Suppressor macrophage treated with lipopolysaccharide for 4 hours (primary cell): ENCODE results near the gene OCRL.
"Not testable (repeated sequence)": the region's sequence is repeated elsewhere in the genome, so short reads cannot be mapped to it uniquely, and the experiment has no call there.

Experiments used
- DNase-seq: peaks from one replicate; pipeline ENCODE4 v3.0.0-alpha.2; 2020

Gene OCRL

GRCh38 chrX:129540722-129541184 lies 694 bp downstream of the OCRL start:
- DNase-seq, result no peak

GRCh38 chrX:129544780-129545179 lies 4.7 kb downstream of the OCRL start:
- DNase-seq, result no peak

- DNase-seq, result no peak
These were observed 5.3 kb downstream of the OCRL start for GRCh38 chrX:129545408-129545807.

- no peak for DNase-seq
These were observed 9.1 kb downstream of the OCRL start for GRCh38 chrX:129549124-129549523.

GRCh38 chrX:129553619-129554288 lies 13.7 kb downstream of the OCRL start:
- DNase-seq, result peak; percentile 33

- DNase-seq, result not testable (repeated sequence)
These were observed 14.8 kb downstream of the OCRL start for GRCh38 chrX:129554816-129555215.

GRCh38 chrX:129556806-129557315 lies 16.8 kb downstream of the OCRL start:
- no peak for DNase-seq

- peak; percentile 34 for DNase-seq
These were observed 17.9 kb downstream of the OCRL start for GRCh38 chrX:129557844-129558480.

- no peak for DNase-seq
These were observed 19.7 kb downstream of the OCRL start for GRCh38 chrX:129559783-129560182.

GRCh38 chrX:129561453-129561852 lies 21.4 kb downstream of the OCRL start:
- no peak for DNase-seq

GRCh38 chrX:129564345-129564744 lies 24.3 kb downstream of the OCRL start:
- not testable (repeated sequence) for DNase-seq

GRCh38 chrX:129565046-129565650 lies 25.1 kb downstream of the OCRL start:
- no peak for DNase-seq

GRCh38 chrX:129566073-129566472 lies 26.0 kb downstream of the OCRL start:
- no peak for DNase-seq

GRCh38 chrX:129568349-129568748 lies 28.3 kb downstream of the OCRL start:
- DNase-seq, result no peak

GRCh38 chrX:129572422-129572821 lies 32.4 kb downstream of the OCRL start:
- no peak for DNase-seq

GRCh38 chrX:129573652-129574051 lies 33.6 kb downstream of the OCRL start:
- DNase-seq, result not testable (repeated sequence)

- no peak for DNase-seq
These were observed 34.2 kb downstream of the OCRL start for GRCh38 chrX:129574214-129574613.

GRCh38 chrX:129576539-129576938 lies 36.5 kb downstream of the OCRL start:
- DNase-seq, result no peak

- no peak for DNase-seq
These were observed 37.4 kb downstream of the OCRL start for GRCh38 chrX:129577473-129577872.

- no peak for DNase-seq
These were observed 37.8 kb downstream of the OCRL start for GRCh38 chrX:129577877-129578276.

- no peak for DNase-seq
These were observed 41.8 kb downstream of the OCRL start for GRCh38 chrX:129581904-129582303.

- DNase-seq, result no peak
These were observed 45.1 kb downstream of the OCRL start for GRCh38 chrX:129585167-129585566.

GRCh38 chrX:129585691-129586090 lies 45.6 kb downstream of the OCRL start:
- DNase-seq, result peak; percentile 27

- no peak for DNase-seq
These were observed 46.4 kb downstream of the OCRL start for GRCh38 chrX:129586446-129586845.
